ENCODE data around the gene HDAC4.

HDAC4 gene

GRCh38 chr2:239257511-239257937 lies 143.3 kb downstream of the HDAC4 start:
- TF ChIP-seq FOXM1 (IDR thresholded peaks at IDR 0.05; ENCODE audit: borderline replicate concordance, low read depth) (no peak), EGR1 (IDR thresholded peaks at IDR 0.05) (no peak), CEBPB (IDR thresholded peaks at IDR 0.05) (no peak), EP300 (IDR thresholded peaks at IDR 0.05; ENCODE audit: borderline replicate concordance) (no peak), CREB1 (IDR thresholded peaks at IDR 0.05; ENCODE audit: low read depth) (no peak), ZBTB7A (IDR thresholded peaks at IDR 0.05; ENCODE audit: low read depth) (no peak), TCF12 (IDR thresholded peaks at IDR 0.05; ENCODE audit: low read depth) (no peak), TAF1 (IDR thresholded peaks at IDR 0.05; ENCODE audit: low read depth) (no peak), RAD21 (IDR thresholded peaks at IDR 0.05; ENCODE audit: low read depth) (no peak), TEAD4 (IDR thresholded peaks at IDR 0.05) (no peak), REST (IDR thresholded peaks at IDR 0.05; ENCODE audit: low read depth) (no peak), NFIC (IDR thresholded peaks at IDR 0.05) (no peak), YY1 (IDR thresholded peaks at IDR 0.05; ENCODE audit: low read depth) (no peak)
- TF ChIP-seq, protein P1, sequence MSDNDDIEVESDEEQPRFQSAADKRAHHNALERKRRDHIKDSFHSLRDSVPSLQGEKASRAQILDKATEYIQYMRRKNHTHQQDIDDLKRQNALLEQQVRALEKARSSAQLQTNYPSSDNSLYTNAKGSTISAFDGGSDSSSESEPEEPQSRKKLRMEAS (IDR thresholded peaks at IDR 0.05): no peak
- TF ChIP-seq, protein P2, sequence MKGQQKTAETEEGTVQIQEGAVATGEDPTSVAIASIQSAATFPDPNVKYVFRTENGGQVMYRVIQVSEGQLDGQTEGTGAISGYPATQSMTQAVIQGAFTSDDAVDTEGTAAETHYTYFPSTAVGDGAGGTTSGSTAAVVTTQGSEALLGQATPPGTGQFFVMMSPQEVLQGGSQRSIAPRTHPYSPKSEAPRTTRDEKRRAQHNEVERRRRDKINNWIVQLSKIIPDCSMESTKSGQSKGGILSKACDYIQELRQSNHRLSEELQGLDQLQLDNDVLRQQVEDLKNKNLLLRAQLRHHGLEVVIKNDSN (IDR thresholded peaks at IDR 0.05): no peak

- no peak for TF ChIP-seq ZBTB7A (IDR thresholded peaks at IDR 0.05; ENCODE audit: low read depth)
- no peak for TF ChIP-seq FOXM1 (IDR thresholded peaks at IDR 0.05; ENCODE audit: borderline replicate concordance, low read depth)
- TF ChIP-seq TEAD4 (IDR thresholded peaks at IDR 0.05): no peak
- no peak for TF ChIP-seq RAD21 (IDR thresholded peaks at IDR 0.05; ENCODE audit: low read depth)
- TF ChIP-seq EGR1 (IDR thresholded peaks at IDR 0.05): no peak
- no peak for TF ChIP-seq NFIC (IDR thresholded peaks at IDR 0.05)
- no peak for TF ChIP-seq TAF1 (IDR thresholded peaks at IDR 0.05; ENCODE audit: low read depth)
- TF ChIP-seq CREB1 (IDR thresholded peaks at IDR 0.05; ENCODE audit: low read depth): no peak
- TF ChIP-seq, protein P2 (IDR thresholded peaks at IDR 0.05): no peak
- TF ChIP-seq EP300 (IDR thresholded peaks at IDR 0.05; ENCODE audit: borderline replicate concordance): no peak
Observed at GRCh38 chr2:239256350-239256743, 144.5 kb downstream of the HDAC4 start.

- TF ChIP-seq CEBPB (IDR thresholded peaks at IDR 0.05): no peak
Observed at GRCh38 chr2:239255628-239256349, 145.0 kb downstream of the HDAC4 start.

GRCh38 chr2:239255218-239255617 lies 145.6 kb downstream of the HDAC4 start:
- no peak for TF ChIP-seq RAD21 (IDR thresholded peaks at IDR 0.05; ENCODE audit: low read depth)
- no peak for TF ChIP-seq NFIC (IDR thresholded peaks at IDR 0.05)
- TF ChIP-seq EP300 (IDR thresholded peaks at IDR 0.05; ENCODE audit: borderline replicate concordance): no peak
- no peak for TF ChIP-seq CREB1 (IDR thresholded peaks at IDR 0.05; ENCODE audit: low read depth)
- no peak for TF ChIP-seq ZBTB7A (IDR thresholded peaks at IDR 0.05; ENCODE audit: low read depth)
- TF ChIP-seq, protein P2 (IDR thresholded peaks at IDR 0.05): no peak
- TF ChIP-seq TCF12 (IDR thresholded peaks at IDR 0.05; ENCODE audit: low read depth): no peak
- TF ChIP-seq TAF1 (IDR thresholded peaks at IDR 0.05; ENCODE audit: low read depth): no peak
- TF ChIP-seq, protein P1 (IDR thresholded peaks at IDR 0.05): no peak
- no peak for TF ChIP-seq FOXM1 (IDR thresholded peaks at IDR 0.05; ENCODE audit: borderline replicate concordance, low read depth)
- no peak for TF ChIP-seq EGR1 (IDR thresholded peaks at IDR 0.05)
- TF ChIP-seq REST (IDR thresholded peaks at IDR 0.05; ENCODE audit: low read depth): no peak
- no peak for TF ChIP-seq YY1 (IDR thresholded peaks at IDR 0.05; ENCODE audit: low read depth)
- no peak for TF ChIP-seq CEBPB (IDR thresholded peaks at IDR 0.05)

DNA sequence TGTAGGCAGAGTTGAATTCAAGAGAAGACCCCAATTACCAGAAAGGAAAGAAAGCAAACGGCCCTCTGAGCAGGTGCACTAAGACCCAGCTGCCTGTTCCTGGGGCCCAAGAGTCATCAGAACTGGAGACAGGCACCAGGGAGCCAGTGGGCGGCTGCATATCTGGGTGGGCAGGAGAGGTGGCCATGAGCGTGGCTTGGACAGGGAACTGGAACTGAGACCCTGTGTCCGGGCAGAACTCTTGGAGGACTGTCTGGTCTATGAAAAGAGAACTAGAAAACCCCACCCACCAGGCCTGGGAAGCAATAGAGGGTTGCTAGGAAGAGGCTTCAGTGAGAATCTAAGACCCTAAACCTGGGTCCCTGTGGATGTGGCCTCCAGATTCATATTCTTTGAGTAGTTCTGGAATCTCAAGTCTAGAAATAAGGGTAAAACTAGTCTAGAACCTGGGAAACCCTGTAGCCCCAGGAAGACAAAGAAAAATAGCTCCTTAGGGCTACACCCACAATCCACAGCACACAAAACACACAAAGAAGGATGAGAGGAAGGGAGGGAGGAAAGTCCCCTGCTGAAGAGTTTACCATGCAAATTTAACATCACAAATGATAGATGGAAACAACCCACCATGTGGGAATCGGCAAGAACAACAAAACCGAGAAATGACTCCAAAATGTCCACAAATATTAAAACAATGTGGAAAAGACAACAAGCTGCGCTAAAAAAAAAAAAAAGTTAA lies 147.0 kb downstream of the HDAC4 start:
- TF ChIP-seq CEBPB (IDR thresholded peaks at IDR 0.05) (no peak), CREB1 (IDR thresholded peaks at IDR 0.05; ENCODE audit: low read depth) (no peak), REST (IDR thresholded peaks at IDR 0.05; ENCODE audit: low read depth) (no peak), TEAD4 (IDR thresholded peaks at IDR 0.05) (no peak), ZBTB7A (IDR thresholded peaks at IDR 0.05; ENCODE audit: low read depth) (no peak), FOXM1 (IDR thresholded peaks at IDR 0.05; ENCODE audit: borderline replicate concordance, low read depth) (no peak), NFIC (IDR thresholded peaks at IDR 0.05) (no peak), YY1 (IDR thresholded peaks at IDR 0.05; ENCODE audit: low read depth) (no peak), TAF1 (IDR thresholded peaks at IDR 0.05; ENCODE audit: low read depth) (no peak), RAD21 (IDR thresholded peaks at IDR 0.05; ENCODE audit: low read depth) (no peak), EGR1 (IDR thresholded peaks at IDR 0.05) (no peak), EP300 (IDR thresholded peaks at IDR 0.05; ENCODE audit: borderline replicate concordance) (no peak), TCF12 (IDR thresholded peaks at IDR 0.05; ENCODE audit: low read depth) (no peak)
- TF ChIP-seq, protein P2 (IDR thresholded peaks at IDR 0.05): no peak
- TF ChIP-seq, protein P1 (IDR thresholded peaks at IDR 0.05): no peak

All from Ishikawa (cell line).